Peyer's patch (tissue), 4 donors: Measurements from ENCODE around the gene SLC24A5. TPM values are rescaled to one million over a fixed set of nuclear protein-coding genes. Genes with fewer than 3 reads are reported as not detected.

Experiments used
- DNase-seq, 3 donors: peaks; one replicate each; pipeline ENCODE4 v3.0.0-alpha.2; 2017 to 2019
- H3K27ac ChIP-seq, 4 donors: fragments of 200-600 bp; sonication (generic); one replicate each; pipeline ENCODE4 v1.5.1; 2016 to 2019
- H3K27me3 ChIP-seq, 2 donors: fragments of 200-600 bp; sonication (generic); one replicate each; pipeline ENCODE4 v1.5.1; 2019
- H3K36me3 ChIP-seq, 3 donors: fragments of 200-600 bp; sonication (generic); one replicate each; pipeline ENCODE4 v1.5.1; 2016 to 2019
- H3K4me1 ChIP-seq, 4 donors: fragments of 200-600 bp; sonication (generic); one replicate each; pipeline ENCODE4 v1.5.1; 2016 to 2019
- H3K4me3 ChIP-seq, 4 donors: fragments of 200-600 bp; sonication (generic); 1 replicate in 3 of 4; 2 replicates in 1 of 4; pipeline ENCODE4 v1.5.1; 2016 to 2019; ENCODE audit warnings: mild to moderate bottlenecking in 1 of 4
- H3K9me3 ChIP-seq, 4 donors: fragments of 200-600 bp; sonication (generic); one replicate each; pipeline ENCODE4 v1.5.1; 2016 to 2019; ENCODE audit warnings: mild to moderate bottlenecking in 1 of 4
- CTCF ChIP-seq, 6 experiments: fragments of 450-650 bp in 4 of 6; fragments of 200-600 bp in 2 of 6; sonication (generic) in 1 of 6; IDR thresholded peaks; one replicate each; pipeline ENCODE4 v1.5.1; 2017 to 2019; ENCODE audit warnings: antibody characterized with exemption in 6 of 6, mild to moderate bottlenecking in 3 of 6, moderate library complexity in 1 of 6
- POLR2A ChIP-seq, 2 donors: fragments of 450-650 bp; IDR thresholded peaks; one replicate each; pipeline ENCODE4 v1.5.1; 2017; ENCODE audit warnings: antibody characterized with exemption in 2 of 2, mild to moderate bottlenecking in 2 of 2, moderate library complexity in 2 of 2
- total RNA-seq, 4 donors: library from RNA; depleted of rRNA; stranded (reverse); fragments of >200 nt; gene quantifications; one replicate each; pipeline ENCODE4 v1.1.0, GENCODE V29; 2016

Gene SLC24A5
- total RNA-seq, 4 donors from 2014 or later = not detected

GRCh38 chr15:48168616-48169015, 47.8 kb downstream of the SLC24A5 start:
- Histone ChIP-seq H3K27me3 (no peaks in the 10 kb centered on the region), H3K4me3 (no peak overlapping the region), H3K27ac (no peak overlapping the region), H3K4me1 (no peaks in the 10 kb centered on the region), H3K9me3 (no peaks in the 10 kb centered on the region), H3K36me3 (no peaks in the 10 kb centered on the region)
- no peak for TF ChIP-seq POLR2A (IDR thresholded peaks at IDR 0.05)
- no peak for DNase-seq

GRCh38 chr15:48170981-48171380, 50.2 kb downstream of the SLC24A5 start:
- Histone ChIP-seq H3K9me3 (no peaks in the 10 kb centered on the region), H3K27ac (no peak overlapping the region), H3K36me3 (no peaks in the 10 kb centered on the region), H3K4me3 (no peak overlapping the region), H3K27me3 (no peaks in the 10 kb centered on the region), H3K4me1 (no peaks in the 10 kb centered on the region)
- DNase-seq = no peak
- TF ChIP-seq POLR2A (IDR thresholded peaks at IDR 0.05) = no peak
- no peak for TF ChIP-seq CTCF (IDR thresholded peaks at IDR 0.05)

GRCh38 chr15:48175126-48175525, 54.3 kb downstream of the SLC24A5 start:
- Histone ChIP-seq H3K4me1 (peaks cover 0 to 10% (median 0%) of the 10 kb centered on the region in 4 donors), H3K27me3 (no peaks in the 10 kb centered on the region), H3K9me3 (no peaks in the 10 kb centered on the region), H3K4me3 (no peak overlapping the region), H3K27ac (no peak overlapping the region), H3K36me3 (no peaks in the 10 kb centered on the region)
- no peak for DNase-seq
- no peak for TF ChIP-seq CTCF (IDR thresholded peaks at IDR 0.05)
- no peak for TF ChIP-seq POLR2A (IDR thresholded peaks at IDR 0.05)

- Histone ChIP-seq H3K4me1 (peaks cover 0 to 10% (median 0%) of the 10 kb centered on the region in 4 donors), H3K4me3 (no peak overlapping the region), H3K27ac (no peak overlapping the region), H3K27me3 (no peaks in the 10 kb centered on the region), H3K36me3 (no peaks in the 10 kb centered on the region), H3K9me3 (no peaks in the 10 kb centered on the region)
- TF ChIP-seq POLR2A (IDR thresholded peaks at IDR 0.05) (no peak), CTCF (IDR thresholded peaks at IDR 0.05) (no peak)
- no peak for DNase-seq
These were observed 55.3 kb downstream of the SLC24A5 start for GRCh38 chr15:48176112-48176511.

GRCh38 chr15:48176957-48177356, 56.2 kb downstream of the SLC24A5 start:
- Histone ChIP-seq H3K4me3 (peak overlapping the region in 1 of 4 donors; percentile 84), H3K27ac (peak overlapping the region in 1 of 4 donors; percentile 79)

GRCh38 chr15:48177383-48177765, 56.6 kb downstream of the SLC24A5 start:
- peak overlapping the region in 3 of 4 donors; percentile 64 to 79 (median 70) for H3K27ac ChIP-seq
- TF ChIP-seq CTCF (IDR thresholded peaks at IDR 0.05) = no peak
- no peak for TF ChIP-seq POLR2A (IDR thresholded peaks at IDR 0.05)
- H3K36me3 ChIP-seq = no peaks in the 10 kb centered on the region
- no peak for DNase-seq
- no peaks in the 10 kb centered on the region for H3K27me3 ChIP-seq
- H3K4me3 ChIP-seq = peak overlapping the region; percentile 58 to 84 (median 72)
- H3K9me3 ChIP-seq = no peaks in the 10 kb centered on the region
- H3K4me1 ChIP-seq = peaks cover 0 to 10% (median 0%) of the 10 kb centered on the region in 4 donors

More at GRCh38 chr15:48176957-48177356, 56.2 kb downstream of the SLC24A5 start:
- Histone ChIP-seq H3K9me3 (no peaks in the 10 kb centered on the region), H3K27me3 (no peaks in the 10 kb centered on the region), H3K4me1 (peaks cover 0 to 10% (median 0%) of the 10 kb centered on the region in 4 donors), H3K36me3 (no peaks in the 10 kb centered on the region)
- TF ChIP-seq CTCF (IDR thresholded peaks at IDR 0.05) (no peak), POLR2A (IDR thresholded peaks at IDR 0.05) (no peak)
- DNase-seq = no peak
